Activated CD8-positive, alpha-beta memory T cell treated with anti-CD3 and anti-CD28 coated beads, Interleukin-2, amount 50 U/mL, for 48 hours (primary cell): ENCODE data around the gene C1orf105.
"Not testable (repeated sequence)": the region's sequence is repeated elsewhere in the genome, so short reads cannot be mapped to it uniquely, and the experiment has no call there.

Experiments
- DNase-seq: peaks from one replicate; pipeline ENCODE4 v3.0.0-alpha.2; 2020

Gene C1orf105

DNA sequence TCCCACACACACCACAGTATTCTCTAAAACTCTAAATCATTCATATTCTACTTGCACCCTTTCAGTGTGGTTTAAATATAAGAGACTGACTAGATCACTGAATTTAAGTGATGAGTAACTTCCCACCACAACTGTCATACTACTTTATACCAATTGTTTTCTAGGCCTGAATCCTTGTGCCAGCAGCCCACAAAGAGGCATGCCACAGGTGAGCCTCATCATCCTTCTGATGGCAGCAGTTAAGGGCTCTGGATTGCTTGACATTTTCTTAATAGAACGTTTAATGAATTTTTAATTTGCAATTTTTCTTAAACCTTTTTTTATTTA, 9.6 kb downstream of the C1orf105 start:
- no peak for DNase-seq

DNA sequence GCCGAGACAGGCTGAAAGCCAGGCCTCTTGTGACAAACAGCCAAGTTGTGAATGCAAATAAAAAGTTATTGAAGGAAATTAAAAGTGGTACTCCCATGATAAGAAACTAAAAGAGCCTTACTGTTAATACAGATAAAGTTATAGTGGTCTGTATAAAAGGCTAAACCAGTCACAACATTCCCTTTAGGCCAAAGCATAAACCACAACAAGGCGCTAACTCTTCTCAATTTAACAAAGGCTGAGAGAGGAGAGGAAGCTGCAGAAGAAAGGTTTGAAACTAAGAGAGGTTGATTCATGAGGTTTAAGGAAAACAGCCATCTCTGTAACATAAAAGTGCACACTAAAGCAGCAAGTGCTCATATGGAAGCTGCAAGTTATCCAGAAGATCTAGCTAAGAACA, 10.7 kb downstream of the C1orf105 start:
- no peak for DNase-seq

DNA sequence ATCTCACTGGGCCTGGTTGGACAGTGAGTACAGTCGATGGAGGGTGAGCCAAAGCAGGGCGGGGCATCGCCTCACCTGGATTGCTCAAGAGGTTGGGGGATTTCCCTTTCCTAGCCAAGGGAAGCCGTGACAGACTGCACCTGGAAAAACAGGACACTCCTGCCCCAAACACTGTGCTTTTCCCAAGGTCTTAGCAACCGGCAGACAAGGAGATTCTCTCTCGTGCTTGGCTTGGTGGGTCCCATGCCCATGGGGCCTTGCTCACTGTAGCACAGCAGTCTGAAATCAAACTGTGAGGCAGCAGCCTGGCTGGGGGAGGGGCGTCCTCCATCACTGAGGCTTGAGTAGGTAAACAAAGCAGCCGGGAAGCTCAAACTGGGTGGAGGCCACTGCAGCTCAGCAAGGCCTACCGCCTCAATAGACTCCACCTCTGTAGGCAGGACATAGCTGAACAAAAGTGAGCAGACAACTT, 11.3 kb downstream of the C1orf105 start:
- no peak for DNase-seq

DNA sequence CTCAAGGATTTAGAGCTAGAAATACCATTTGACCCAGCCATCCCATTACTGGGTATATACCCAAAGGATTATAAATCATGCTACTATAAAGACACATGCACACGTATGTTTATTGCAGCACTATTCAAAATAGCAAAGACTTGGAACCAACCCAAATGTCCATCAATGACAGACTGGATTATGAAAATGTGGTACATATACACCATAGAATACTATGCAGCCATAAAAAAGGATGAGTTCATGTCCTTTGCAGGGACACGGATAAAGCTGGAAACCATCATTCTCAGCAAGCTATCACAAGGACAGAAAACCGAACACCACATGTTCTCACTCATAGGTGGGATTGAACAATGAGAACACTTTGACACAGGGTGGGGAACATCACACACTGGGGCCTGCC, 16.7 kb downstream of the C1orf105 start:
- DNase-seq: not testable (repeated sequence)

DNA sequence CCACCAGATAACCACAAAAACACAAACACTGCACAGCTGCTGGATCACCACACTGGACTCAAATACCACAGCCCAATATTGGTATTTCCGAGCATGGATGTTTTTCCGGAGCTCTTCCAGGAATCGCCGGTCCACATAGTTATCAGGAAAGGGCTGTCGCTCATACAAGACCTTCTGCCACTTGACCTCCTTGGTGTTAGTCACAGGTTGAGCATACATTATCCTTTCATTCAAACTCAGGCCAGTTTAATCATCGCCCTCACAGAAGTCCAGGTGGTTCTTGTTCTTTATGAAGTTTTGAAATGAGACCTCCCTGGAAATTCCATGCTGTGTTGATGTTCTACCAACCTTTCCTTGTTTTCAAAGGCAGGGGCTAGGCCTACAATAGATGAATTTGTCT, 21.9 kb downstream of the C1orf105 start:
- DNase-seq: no peak

DNA sequence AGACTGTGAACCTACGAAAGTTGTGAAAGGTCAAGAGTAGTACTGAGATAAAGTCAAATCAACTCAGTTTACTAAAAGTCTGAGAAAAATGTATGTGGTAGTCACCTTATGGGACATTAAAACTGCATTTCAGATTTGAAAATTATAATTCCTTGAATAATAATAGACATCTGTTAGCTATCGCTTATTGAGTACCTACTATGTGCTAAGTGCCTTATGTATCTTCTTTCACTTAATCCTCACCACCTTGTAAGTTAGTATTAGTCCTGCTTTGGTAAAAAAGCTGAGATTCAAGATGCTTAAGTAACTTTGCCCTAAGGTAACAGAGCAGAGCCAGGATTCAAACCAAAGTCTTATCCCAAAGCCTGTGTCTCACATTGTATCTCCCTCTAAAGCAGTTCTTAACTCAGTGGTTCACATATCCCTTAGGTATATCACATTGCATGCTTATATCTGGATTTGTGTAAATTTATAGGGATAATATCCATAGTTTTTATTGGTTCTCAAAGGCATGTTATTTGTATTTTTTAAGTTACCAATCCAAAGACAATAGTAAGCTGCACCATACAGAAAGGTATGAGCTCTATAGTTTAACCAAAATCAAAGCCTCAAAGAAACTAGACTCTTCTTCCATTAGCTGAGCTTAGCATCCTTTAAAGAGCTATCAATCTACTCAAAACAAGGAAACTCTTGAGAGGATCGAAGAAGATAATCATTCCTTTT, 22.5 kb downstream of the C1orf105 start:
- DNase-seq: no peak

DNA sequence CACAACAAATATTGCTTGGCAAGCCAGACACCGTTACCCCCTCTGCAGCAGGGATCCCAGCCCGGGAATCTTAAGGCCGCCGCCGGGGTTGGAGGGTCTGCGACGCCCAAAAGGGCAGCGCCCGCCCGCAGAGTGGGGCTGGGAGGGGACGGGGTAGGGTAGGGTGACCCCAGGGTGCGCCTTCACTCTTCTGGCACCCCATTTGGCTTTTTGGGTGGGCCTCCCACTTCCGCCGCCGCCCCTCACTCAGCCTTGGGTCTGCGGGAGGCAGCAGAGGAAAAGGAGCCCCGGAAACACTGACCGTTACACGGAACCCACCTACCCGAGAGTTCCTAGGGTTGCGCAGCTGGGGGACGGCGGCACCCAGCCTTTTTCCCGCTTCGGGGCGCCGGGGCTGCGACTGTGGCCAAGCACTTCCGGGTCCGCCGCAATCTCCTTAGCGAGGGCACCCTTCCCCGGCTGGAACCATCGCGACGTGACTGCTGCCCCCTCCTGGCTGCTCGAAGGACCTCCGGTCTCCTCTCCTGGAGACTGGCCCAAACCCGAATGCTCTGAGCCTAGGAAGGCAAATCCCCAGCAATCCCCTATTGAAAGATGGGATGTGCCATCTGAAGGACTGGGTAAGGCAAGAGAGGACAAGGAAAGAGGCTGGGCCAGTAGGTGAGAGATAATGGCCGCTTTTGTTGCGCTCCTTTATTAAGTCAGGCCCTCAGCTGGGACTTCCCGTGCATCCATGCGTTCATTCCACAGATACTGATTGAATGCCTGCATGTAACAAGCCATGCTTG, 23.4 kb downstream of the C1orf105 start, which contains the start of gene PIGC:
Gene PIGC, minus strand, starts transcription at position 404 of the 788 bp plus-strand sequence. CDS start 1,447 bp downstream, outside the sequence.
- peak; percentile 95 for DNase-seq

DNA sequence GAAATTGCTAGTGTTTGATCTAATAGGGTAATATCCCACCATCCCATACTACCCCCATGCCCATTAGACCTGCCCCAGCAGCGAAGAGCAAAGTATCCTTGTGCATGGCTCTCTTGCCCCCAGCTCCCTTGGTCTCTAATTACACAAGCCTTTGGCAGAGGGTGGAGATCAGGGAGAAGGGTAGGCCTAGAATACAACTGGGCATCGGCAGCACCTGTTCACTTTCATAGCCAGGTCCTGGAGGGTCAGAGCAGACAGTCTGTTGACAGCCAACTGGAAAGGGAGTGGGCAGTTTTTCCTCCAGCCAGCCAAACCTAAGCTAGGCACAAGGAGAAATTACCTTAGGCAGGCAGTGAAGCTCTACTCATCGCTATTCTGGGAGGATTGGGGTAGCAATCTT, 26.1 kb downstream of the C1orf105 start:
- DNase-seq: no peak

DNA sequence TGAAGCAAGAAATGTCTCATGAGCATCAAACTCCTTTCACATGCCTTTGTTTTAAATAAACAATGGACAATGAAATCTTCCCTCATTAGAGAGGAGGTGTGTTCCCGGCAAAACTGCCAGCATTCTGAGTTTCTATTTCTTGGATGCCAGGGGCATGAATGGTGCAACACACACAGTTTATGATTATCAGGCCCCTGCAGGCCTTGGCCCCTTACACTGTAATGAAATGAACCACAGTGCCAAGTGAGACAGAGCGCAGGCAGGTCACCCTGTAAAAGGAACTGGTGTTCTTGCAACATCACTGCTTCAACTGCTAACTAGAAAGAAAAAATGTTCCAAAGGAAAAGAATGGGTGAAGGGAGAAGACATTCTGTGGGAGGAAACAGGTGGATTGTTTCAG, 27.2 kb downstream of the C1orf105 start:
- DNase-seq: no peak

DNA sequence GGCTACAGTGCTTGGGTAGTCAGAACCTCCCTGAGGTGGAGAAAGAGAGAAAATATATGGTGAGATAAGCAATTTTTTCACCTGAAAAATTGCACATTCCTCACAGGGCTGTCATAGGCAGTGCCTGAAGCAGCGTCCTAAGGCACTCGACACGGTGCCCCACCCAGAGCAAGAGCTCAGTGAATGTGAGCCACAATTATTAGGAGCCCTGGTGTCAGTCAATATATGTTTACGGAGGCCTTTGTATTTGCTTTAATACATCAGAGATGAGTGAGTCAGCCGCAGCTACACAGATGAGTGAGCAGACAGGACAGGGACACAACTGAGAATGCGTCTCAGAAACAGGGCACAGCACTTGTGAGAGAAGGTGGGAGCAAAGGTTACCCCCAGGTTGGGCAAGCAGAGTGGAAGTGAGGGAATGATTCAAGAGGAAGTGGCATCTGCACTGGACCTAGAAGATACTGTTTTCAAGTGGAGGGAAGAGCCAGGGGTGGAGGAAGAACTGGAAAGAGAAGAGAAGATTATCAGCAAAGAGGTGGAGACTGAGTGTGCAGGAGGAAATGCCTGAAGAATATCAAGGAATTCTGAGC, 28.6 kb downstream of the C1orf105 start:
- DNase-seq: no peak

DNA sequence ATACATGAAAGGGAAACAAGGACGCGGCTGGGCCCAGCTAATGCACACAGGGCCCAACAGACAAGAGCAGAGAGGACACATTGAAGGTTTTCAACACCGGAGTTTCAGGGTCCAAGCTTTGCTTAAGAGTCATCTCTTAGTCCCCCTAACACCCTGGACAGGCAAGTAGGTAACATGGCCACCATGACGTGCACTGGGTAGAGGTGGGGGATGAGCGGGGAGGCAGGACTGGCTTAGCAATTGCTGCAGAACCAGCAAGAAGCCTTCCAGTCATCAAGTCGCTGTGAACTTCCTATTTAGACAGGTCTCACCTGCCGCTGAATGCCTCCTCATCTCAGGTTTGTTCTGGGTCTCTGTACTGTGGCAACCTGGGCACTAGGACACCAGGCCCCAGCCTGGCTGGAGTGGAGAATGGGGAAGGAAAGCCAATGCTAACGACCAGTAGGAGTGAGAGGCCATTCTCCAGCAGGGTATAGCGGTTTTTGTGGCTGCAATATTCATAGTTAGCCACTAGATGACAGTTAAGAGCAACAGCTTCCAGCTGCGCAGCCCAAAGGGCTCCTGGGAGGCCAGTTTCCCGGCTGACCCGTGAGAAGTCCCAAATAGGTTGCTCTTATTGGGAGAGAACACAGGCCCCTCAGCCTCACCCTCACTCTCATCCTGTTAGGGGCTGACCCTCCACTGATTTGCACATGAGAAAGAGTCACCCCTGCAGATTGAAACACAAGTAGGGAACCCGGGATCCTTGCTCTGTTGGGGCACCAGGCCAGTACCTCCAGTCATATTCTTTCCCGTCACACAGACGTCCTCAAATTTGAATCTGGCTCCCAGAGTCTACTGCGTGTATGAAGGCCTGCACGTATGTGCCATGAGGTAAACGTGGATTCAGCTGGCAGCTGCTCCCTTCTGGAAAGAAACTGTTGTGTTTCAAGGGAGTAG, 29.4 kb downstream of the C1orf105 start:
- DNase-seq: peak; percentile 58

DNA sequence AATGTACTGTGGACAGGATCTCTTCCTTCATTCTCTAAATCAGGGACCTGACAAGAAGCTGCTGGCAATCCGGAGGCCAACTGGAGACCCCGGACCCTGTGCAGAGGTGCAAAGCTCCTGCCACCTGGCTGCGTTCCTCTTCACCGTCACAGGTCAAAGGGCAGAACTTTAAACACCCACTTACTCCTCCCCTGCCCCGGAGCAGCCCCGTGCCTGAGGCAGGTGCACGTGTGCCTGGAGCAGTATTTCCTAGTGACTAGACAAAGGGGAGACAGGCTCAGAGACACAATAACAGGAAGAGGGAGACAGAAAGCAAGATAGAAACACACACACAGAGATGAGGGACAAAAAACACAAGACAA, 30.0 kb downstream of the C1orf105 start:
- DNase-seq: no peak

DNA sequence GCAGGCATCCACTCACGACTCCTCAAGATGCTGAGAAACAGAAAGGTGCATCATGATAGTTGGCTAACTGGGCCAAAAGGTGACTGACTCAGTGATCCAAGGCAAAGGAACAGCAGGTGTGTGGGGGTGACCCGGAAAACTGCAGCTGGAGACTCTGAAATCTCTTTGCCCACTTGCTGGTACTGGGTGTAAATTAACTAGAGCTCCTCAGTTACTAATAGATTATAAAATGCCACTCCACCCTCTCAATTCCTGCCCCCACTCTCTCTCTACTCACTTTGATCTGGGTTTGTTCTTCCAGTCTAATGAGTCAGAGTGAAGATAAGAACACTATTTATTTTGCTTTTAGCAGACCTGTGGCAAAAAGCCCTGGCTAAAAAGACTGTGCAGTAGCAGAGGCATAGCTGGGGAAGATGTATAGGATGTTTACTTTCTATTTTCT, 30.5 kb downstream of the C1orf105 start:
- DNase-seq: no peak

DNA sequence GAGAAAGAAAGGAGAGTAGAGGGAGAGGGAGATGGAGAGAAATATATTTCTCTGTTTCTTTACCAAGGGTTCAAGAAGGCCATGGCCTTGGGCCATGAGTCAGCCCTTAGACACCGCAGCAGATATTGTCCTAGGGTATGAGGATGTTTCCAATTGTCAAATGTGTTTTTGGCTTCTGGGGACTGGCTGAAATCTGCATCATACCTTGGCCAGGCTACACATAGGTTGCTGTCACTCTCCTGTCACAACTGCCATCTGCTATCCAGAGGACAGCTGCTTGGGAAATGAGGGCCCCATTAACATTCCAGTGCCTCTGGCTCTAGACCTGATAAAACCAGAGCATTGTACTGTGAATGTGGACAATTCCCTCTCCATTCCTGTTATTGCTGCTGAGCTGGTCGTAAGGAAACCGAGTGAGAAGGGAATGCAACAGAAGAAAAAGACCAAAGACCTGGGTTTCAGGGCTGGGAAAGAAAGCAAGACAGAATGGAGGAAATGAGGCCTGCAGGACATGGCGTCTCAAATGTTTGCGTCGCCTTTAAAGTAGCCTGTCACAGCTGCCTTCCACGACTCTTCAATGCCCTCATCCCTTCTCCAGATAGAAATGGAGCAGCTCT, 32.2 kb downstream of the C1orf105 start:
- DNase-seq: no peak

DNA sequence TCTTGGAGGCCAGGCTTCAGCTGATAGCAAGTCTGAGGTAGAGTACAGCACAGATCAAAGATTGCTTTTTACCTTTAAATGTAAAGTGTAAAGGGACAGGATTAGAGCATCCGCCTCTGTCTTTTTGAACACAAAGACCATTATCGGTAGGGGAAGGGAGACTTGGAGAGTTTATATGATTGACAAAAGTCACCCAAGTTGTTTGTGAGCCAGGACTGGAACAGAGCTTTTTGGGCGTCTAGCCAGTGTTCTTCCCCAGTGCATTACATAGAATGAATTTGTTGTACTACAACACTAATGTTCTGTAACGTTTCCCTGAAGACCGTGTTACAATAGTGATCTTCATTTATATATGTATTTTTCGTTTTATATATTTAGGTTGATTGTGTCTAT, 32.7 kb downstream of the C1orf105 start:
- DNase-seq: no peak

DNA sequence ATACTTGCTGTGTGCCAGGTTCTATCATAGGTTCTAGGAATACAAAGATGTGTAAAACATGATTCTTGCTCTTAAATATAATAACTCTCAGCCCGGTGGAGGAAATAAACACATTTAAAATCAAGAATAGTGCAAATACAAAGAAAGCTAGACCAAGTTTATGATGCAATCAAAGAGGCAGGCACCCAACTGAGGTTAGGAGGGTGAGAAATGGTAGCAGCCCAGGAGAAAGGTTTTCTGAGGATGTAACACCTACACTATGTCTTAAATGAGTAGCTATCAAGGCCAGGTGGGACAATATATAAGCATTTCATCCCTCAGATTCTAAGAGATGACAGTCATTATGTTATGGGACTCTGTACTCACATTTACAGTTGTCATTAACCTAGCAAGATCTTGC, 33.1 kb downstream of the C1orf105 start:
- DNase-seq: no peak

DNA sequence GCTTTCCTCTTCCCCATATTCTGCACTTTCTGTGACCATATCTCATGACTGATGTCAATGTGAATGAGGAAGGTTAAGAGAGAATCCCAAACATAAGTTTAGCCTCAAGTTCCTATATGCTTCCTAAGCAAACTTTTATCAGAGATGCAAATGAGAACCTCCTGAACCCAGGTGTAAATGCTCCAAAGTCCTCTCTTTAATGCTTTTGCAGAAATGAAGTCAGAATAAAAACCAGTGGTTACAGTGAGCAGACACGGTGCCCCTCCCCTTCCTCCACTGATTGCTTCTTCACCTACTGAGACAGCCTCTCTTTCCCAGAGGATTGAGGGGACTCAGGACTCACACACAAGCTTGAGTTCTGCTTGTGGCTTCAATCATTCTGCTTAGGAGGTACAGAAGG, 35.0 kb downstream of the C1orf105 start:
- no peak for DNase-seq

DNA sequence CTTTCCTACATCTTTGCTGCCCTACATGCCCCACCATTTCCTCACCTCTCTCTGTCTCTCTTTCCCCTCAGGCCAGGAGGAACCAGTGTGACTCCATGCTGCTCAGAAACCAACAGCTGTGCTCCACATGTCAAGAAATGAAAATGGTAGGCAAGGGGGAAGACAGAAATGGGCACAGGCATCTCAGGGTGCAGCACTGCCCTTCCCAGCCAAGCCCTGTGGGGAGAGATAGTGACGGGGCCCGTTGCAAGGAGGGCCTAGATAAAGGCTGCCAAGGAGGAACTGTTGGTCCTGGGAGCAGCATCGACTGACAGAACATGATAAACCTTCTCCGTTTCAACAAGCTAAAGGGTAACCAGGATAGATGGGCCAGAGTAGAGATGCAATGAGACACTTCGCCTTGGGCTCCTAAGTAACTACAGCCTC, 35.9 kb downstream of the C1orf105 start:
- no peak for DNase-seq

DNA sequence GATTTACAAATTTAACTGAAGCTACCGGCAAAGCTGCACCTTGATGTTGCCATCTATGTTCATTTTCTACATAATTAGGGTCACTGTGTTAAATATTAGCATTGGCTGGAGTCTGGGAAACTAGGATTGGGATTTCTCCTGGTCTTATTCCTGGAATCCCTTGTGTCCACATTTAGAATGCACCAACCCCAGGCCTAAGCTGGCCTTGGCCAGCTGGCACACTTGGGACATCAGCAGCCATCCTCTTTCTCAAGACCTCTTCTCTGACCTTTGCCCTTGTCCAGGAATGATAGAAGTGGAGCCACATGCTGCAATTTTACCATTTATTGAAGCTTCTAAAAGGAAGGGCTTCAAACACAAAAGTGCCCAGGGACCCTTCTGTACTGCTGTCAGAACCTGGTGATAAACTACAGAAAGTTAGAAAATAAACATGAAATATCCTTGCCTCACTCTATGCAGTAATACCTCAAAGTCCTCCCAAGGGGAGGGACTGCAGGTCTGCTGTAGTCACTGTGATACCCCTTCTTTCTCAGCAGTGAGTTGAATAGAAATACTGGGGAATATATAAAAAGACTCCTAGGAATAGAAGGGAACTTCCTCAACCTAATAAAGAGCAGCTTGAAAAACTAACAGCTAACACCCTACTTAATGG, 37.1 kb downstream of the C1orf105 start:
- DNase-seq: no peak

DNA sequence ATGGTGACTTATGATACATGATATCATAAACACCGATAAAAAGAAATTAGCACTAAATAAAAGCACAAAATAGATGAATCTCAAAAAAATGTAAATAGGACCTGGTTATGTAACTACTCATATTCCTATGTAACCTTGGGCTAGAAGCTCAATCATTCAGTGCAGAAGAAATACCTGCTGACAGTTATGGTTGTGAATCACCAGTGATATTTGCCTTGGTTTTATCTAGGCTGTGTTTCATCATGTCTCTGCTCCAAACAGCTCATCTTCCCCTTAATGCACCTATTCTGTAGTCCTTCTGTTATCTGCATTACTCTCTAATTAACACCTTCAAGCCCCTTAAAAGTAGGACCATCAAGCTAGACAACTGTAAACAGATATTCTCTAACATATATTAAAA, 39.7 kb downstream of the C1orf105 start:
- DNase-seq: no peak

DNA sequence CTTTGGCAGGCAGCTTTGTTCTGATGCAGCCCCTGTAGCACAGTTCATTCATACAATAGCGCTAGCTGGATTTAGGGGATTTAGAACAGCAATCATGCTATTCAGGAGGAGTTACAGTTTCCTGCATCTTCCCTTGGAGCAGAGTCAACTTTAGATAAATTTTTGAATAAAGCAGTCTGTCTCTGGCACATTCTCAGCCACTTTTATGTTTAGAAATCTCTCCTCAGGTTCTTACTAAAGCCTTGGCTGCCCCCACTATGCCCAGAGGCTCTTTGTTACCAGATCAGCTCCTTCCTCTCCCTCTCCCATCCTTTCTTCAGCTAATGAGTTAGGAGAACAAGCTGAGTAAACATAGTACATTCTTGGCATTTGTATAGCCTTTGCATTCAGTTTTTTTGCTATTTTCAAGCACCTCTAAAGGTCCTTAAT, 40.4 kb downstream of the C1orf105 start:
- DNase-seq: no peak

DNA sequence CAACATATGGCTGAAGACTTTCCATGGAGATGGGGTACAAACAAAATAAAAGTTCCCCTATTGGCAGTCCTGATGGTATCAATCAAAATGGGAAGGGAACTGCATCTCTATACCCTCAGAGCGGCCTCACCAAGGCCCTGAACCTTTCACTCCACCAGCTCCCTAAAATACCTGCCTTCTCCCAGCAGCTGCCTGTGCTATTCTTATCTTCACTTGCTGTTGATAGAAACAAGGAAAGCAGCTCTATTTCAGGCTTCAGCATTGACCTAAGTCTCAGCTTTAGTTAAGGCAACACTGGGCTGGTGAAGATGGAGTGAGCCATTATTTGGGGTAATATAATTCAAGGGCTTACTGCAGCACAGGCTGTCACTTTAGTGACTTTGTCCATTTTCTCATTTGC, 45.1 kb downstream of the C1orf105 start:
- DNase-seq: no peak
